GM12891 (cell line): ENCODE measurements around the gene EPHA2.

Experiments
- POLR2A ChIP-seq: IDR thresholded peaks from 2 replicates; pipeline ENCODE4 v1.6.1; 2011; ENCODE audit warnings: low read depth, low read length, control low read depth
- POLR2AphosphoS5 ChIP-seq: IDR thresholded peaks from 2 replicates; pipeline ENCODE4 v1.6.1; 2011; ENCODE audit warnings: low read depth, low read length, control low read depth
- POU2F2 ChIP-seq: IDR thresholded peaks from 2 replicates; pipeline ENCODE4 v1.6.1; 2011; ENCODE audit warnings: low read depth, mild to moderate bottlenecking, control low read depth, low read length, moderate library complexity
- SPI1 ChIP-seq: IDR thresholded peaks from 2 replicates; pipeline ENCODE4 v1.6.1; 2011; ENCODE audit warnings: low read depth, low read length, control low read depth
- TAF1 ChIP-seq: IDR thresholded peaks from 2 replicates; pipeline ENCODE4 v1.6.1; 2011; ENCODE audit warnings: low read depth, low read length, control low read depth

DNA sequence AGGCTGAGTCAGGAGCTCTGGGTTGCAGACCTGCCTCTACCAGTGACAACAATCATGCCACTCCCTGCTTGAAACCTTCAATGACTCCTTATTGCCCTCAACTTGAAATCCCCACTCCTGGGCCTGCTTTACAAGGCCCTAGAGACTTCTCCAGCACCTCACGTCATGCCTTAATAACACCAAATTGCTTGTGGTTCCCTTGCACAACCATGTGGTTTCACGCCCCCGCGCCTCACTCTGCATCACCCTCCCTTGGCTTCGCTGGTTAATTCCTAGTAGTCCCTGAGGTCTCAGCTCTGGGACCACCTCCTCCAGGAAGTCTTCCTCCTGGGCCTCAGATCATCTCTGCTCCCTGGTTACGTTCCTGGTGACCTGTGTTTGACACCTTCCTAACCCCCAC is 33.0 kb downstream of the EPHA2 start:
- TF ChIP-seq POLR2A (no peak), TAF1 (no peak), SPI1 (no peak), POU2F2 (0 out of 2 replicates have a peak, but pooled peaks have one; percentile 30), POLR2AphosphoS5 (no peak)
